22Rv1 (cell line): Measurements from ENCODE around the gene HFM1.
"Not testable (repeated sequence)": the region's sequence is repeated elsewhere in the genome, so short reads cannot be mapped to it uniquely, and the experiment has no call there.

ENCODE experiments used
- ZFX ChIP-seq: fragments of 450-650 bp; IDR thresholded peaks from 2 replicates; pipeline ENCODE4 v1.6.1; 2017; ENCODE audit warnings: antibody characterized with exemption, borderline replicate concordance
- TF ChIP-seq, protein P1 (sequence below): fragments of 450-650 bp; IDR thresholded peaks from 2 replicates; pipeline ENCODE4 v1.5.1; 2017; ENCODE audit warnings: mild to moderate bottlenecking

DNA sequence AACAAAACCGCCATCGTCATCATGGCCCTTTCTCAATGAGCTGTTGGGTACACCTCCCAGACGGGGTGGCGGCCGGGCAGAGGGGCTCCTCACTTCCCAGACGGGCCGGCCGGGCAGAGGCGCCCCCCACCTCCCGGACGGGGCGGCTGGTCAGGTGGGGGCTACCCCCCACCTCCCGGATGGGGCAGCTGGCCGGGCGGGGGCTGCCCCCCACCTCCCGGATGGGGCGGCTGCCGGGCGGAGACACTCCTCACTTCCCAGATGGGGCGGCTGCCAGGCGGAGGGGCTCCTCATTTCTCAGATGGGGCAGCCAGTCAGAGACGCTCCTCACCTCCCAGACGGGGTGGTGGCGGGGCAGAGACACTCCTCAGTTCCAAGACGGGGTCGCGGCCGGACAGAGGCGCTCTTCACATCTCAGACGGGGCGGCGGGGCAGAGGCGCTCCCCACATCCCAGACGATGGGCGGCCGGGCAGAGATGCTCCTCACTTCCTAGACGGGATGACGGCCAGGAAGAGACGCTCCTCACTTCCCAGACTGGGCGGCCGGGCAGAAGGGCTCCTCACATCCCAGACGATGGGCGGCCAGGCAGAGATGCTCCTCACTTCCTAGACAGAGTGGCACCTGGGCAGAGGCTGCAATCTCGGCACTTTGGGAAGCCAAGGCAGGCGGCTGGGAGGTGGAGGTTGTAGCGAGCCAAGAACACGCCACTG is 115.6 kb downstream of the HFM1 start:
- TF ChIP-seq, protein P1, sequence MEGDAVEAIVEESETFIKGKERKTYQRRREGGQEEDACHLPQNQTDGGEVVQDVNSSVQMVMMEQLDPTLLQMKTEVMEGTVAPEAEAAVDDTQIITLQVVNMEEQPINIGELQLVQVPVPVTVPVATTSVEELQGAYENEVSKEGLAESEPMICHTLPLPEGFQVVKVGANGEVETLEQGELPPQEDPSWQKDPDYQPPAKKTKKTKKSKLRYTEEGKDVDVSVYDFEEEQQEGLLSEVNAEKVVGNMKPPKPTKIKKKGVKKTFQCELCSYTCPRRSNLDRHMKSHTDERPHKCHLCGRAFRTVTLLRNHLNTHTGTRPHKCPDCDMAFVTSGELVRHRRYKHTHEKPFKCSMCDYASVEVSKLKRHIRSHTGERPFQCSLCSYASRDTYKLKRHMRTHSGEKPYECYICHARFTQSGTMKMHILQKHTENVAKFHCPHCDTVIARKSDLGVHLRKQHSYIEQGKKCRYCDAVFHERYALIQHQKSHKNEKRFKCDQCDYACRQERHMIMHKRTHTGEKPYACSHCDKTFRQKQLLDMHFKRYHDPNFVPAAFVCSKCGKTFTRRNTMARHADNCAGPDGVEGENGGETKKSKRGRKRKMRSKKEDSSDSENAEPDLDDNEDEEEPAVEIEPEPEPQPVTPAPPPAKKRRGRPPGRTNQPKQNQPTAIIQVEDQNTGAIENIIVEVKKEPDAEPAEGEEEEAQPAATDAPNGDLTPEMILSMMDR, result not testable (repeated sequence)
- not testable (repeated sequence) for TF ChIP-seq ZFX
